B cell (primary cell): ENCODE measurements around the gene PRSS23. TPM values are rescaled to one million over a fixed set of nuclear protein-coding genes. Genes with fewer than 3 reads are reported as not detected.

Source experiments
- ATAC-seq: fragments of 200-7000 bp; cut with Tn5 transposase; one replicate; pipeline ENCODE4 v1.10.0; 2021; ENCODE audit warnings: low read depth, mild to moderate bottlenecking, moderate number of reproducible peaks, moderate library complexity
- CTCF ChIA-PET: fragments of 350-600 bp; sonication (Branson Sonifier 250); formaldehyde crosslinking; loops from one replicate; lab custom pipeline; 2021; ENCODE audit warnings: antibody characterized with exemption, inconsistent platforms; lab: Charles Lee
- POLR2A ChIA-PET: fragments of 350-600 bp; sonication (Branson Sonifier 250); formaldehyde crosslinking; loops from one replicate; lab custom pipeline; 2021; ENCODE audit warnings: antibody characterized with exemption; lab: Charles Lee
- DNase-seq: peaks from one replicate; pipeline ENCODE4 v3.0.0; 2013
- H2AFZ ChIP-seq: 2 replicates; pipeline ENCODE4 v1.6.1; 2012; ENCODE audit warnings: mild to moderate bottlenecking, low read depth, low read length; ENCODE audit not compliant: insufficient read depth, poor library complexity, severe bottlenecking
- H3K27ac ChIP-seq, 2 donors: 1 replicate in 1 of 2; 2 replicates in 1 of 2; pipeline ENCODE4 v1.5.1; 2012 to 2013; ENCODE audit warnings: low read length in 2 of 2, mild to moderate bottlenecking in 2 of 2, moderate library complexity in 1 of 2
- H3K27me3 ChIP-seq, 4 experiments: fragments of 200-600 bp in 1 of 4; sonication (generic) in 1 of 4; replicated peaks in 1 of 4; 1 replicate in 2 of 4; 2 replicates in 2 of 4; pipeline versions ENCODE4 v1.6.1 to v1.7.0; 2013 to 2016; ENCODE audit warnings: low read length in 3 of 4, mild to moderate bottlenecking in 2 of 4, mixed read lengths in 1 of 4, moderate library complexity in 1 of 4; ENCODE audit not compliant: insufficient read depth in 4 of 4, control insufficient read depth in 3 of 4; ENCODE audit errors: control extremely low read depth in 1 of 4
- H3K36me3 ChIP-seq, 2 experiments: replicated peaks in 1 of 2; 1 replicate in 1 of 2; 2 replicates in 1 of 2; pipeline versions ENCODE4 v1.6.1 to v1.7.1; 2013; ENCODE audit warnings: low read length in 1 of 2; ENCODE audit not compliant: insufficient read depth in 2 of 2, control insufficient read depth in 1 of 2; ENCODE audit errors: control extremely low read depth in 1 of 2, extremely low read depth in 1 of 2
- H3K4me1 ChIP-seq, 2 donors: fragments of 200-600 bp in 1 of 2; sonication (generic) in 1 of 2; 1 replicate in 1 of 2; 2 replicates in 1 of 2; pipeline versions ENCODE4 v1.5.1 to v1.6.1; 2013 to 2017; ENCODE audit warnings: low read length in 2 of 2; ENCODE audit not compliant: control insufficient read depth in 2 of 2, insufficient read depth in 2 of 2
- H3K4me2 ChIP-seq: replicated peaks from 2 replicates; pipeline ENCODE3; 2012; ENCODE audit warnings: mild to moderate bottlenecking, low read depth, low read length; ENCODE audit not compliant: poor library complexity, severe bottlenecking
- H3K4me3 ChIP-seq, 5 experiments: fragments of 200-600 bp in 1 of 5; sonication (generic) in 1 of 5; 1 replicate in 3 of 5; 2 replicates in 2 of 5; pipeline versions ENCODE4 v1.5.1 to v1.7.0; 2011 to 2016; ENCODE audit warnings: low read length in 4 of 5, mild to moderate bottlenecking in 4 of 5, low read depth in 2 of 5, control low read depth in 1 of 5, moderate library complexity in 1 of 5; ENCODE audit not compliant: insufficient read depth in 1 of 5; ENCODE audit errors: control extremely low read depth in 1 of 5, extremely low read depth in 1 of 5
- H3K79me2 ChIP-seq: fragments of 200-600 bp; sonication (generic); one replicate; pipeline ENCODE4 v1.6.0; 2016; ENCODE audit warnings: low read length; ENCODE audit not compliant: control insufficient read depth, insufficient read depth
- H3K9ac ChIP-seq: fragments of 200-600 bp; sonication (generic); 2 replicates; pipeline ENCODE4 v1.6.1; 2017; ENCODE audit warnings: mild to moderate bottlenecking, low read length, moderate library complexity
- H3K9me3 ChIP-seq, 3 donors: one replicate each; pipeline versions ENCODE4 v1.6.1 to v1.7.1; 2013; ENCODE audit warnings: low read length in 2 of 3; ENCODE audit not compliant: control insufficient read depth in 2 of 3, insufficient read depth in 1 of 3; ENCODE audit errors: control extremely low read depth in 1 of 3
- H4K20me1 ChIP-seq: 2 replicates; pipeline ENCODE4 v1.6.0; 2012; ENCODE audit warnings: mild to moderate bottlenecking, low read length; ENCODE audit not compliant: insufficient read depth, control insufficient read depth, poor library complexity, severe bottlenecking
- H3K27ac Mint-ChIP-seq: one replicate; pipeline ENCODE4 v1.8.0; 2021; ENCODE audit warnings: mixed read lengths
- H3K27me3 Mint-ChIP-seq: one replicate; pipeline ENCODE4 v1.8.0; 2021; ENCODE audit warnings: mixed read lengths
- H3K4me1 Mint-ChIP-seq: one replicate; pipeline ENCODE4 v1.8.0; 2021; ENCODE audit warnings: mixed read lengths
- H3K4me3 Mint-ChIP-seq: one replicate; pipeline ENCODE4 v1.8.0; 2021; ENCODE audit warnings: mixed read lengths
- H3K9me3 Mint-ChIP-seq: one replicate; pipeline ENCODE4 v1.8.0; 2022; ENCODE audit warnings: mixed read lengths; ENCODE audit not compliant: insufficient read depth
- CTCF ChIP-seq: fragments of 200-600 bp; IDR thresholded peaks from one replicate; pipeline ENCODE4 v1.8.0; 2022; ENCODE audit warnings: antibody characterized with exemption, mild to moderate bottlenecking
- EZH2 ChIP-seq: IDR thresholded peaks from 2 replicates; pipeline ENCODE4 v1.6.1; 2012; ENCODE audit warnings: borderline replicate concordance, low read depth, mild to moderate bottlenecking, moderate library complexity, low read length; ENCODE audit not compliant: insufficient read depth, poor library complexity, severe bottlenecking
- WGBS: methylation state at CpG from one replicate; pipeline ENCODE4 v1.1.5; 2013; ENCODE audit warnings: missing lambda C conversion rate; ENCODE audit not compliant: insufficient coverage; 5-methylcytosine and 5-hydroxymethylcytosine counted together
- intact Hi-C: fragments of 100-400 bp; cut with micrococcal nuclease; formaldehyde crosslinking; loops from one replicate; pipeline ENCODE4 v1.10.0; 2022
- polyA plus RNA-seq: library from polyadenylated mRNA; depleted of rRNA; stranded (reverse); fragments of >200 nt; gene quantifications from 2 replicates; pipeline ENCODE4 v1.2.3, GENCODE V29; 2012
- total RNA-seq, 2 donors: library from RNA; stranded (reverse); fragments of 120-200 nt in 1 of 2; gene quantifications; 1 replicate in 1 of 2; 2 replicates in 1 of 2; pipeline versions ENCODE4 v1.2.3 to v1.2.4, GENCODE V29; 2013 to 2022

Gene PRSS23
- total and polyA plus RNA-seq, 2 donors (not counting 1 experiment from before 2014, with no cell fraction given): 0.03 TPM; not detected in 1

- peaks cover 47% of the 10 kb centered on the region for H3K27me3 Mint-ChIP-seq
- peaks cover 8% of the 10 kb centered on the region in 2 donors for H3K4me1 ChIP-seq
- no peaks in the 10 kb centered on the region for H3K9me3 ChIP-seq
- no peaks in the 10 kb centered on the region for H3K79me2 ChIP-seq
- POLR2A ChIA-PET: no interaction called here
- no CpG with 5 or more reads among the region's 5 CpGs for WGBS
- H3K27ac ChIP-seq: no peak overlapping the region
- H3K4me3 Mint-ChIP-seq: no peak overlapping the region
- H3K27me3 ChIP-seq: peaks cover 0 to 27% (median 14%) of the 10 kb centered on the region in 4 experiments
- DNase-seq (no peak), ATAC-seq (no peak)
- H3K27ac Mint-ChIP-seq: no peak overlapping the region
- peaks cover 12% of the 10 kb centered on the region for H3K4me1 Mint-ChIP-seq
- H3K4me3 ChIP-seq: no peak overlapping the region
- no peak overlapping the region for H3K9ac ChIP-seq
- no peak for TF ChIP-seq CTCF
- TF ChIP-seq EZH2: no peak
- no peaks in the 10 kb centered on the region for H4K20me1 ChIP-seq
- CTCF ChIA-PET: interaction anchor here (0.9 to 1.0 kb wide), 3 partner anchors 14 to 949 kb away, joined by 3 read pairs; no protein-coding TSS in a partner anchor
- no peak overlapping the region for H2AFZ ChIP-seq
- no peaks in the 10 kb centered on the region for H3K9me3 Mint-ChIP-seq
- intact Hi-C loops: no loop called here
- no peaks in the 10 kb centered on the region for H3K36me3 ChIP-seq
- H3K4me2 ChIP-seq: no peak overlapping the region
Measured at GRCh38 chr11:86803136-86804045, 3.0 kb downstream of the PRSS23 start.

GRCh38 chr11:86804951-86805350 lies 4.6 kb downstream of the PRSS23 start:
- no peak overlapping the region for H3K4me2 ChIP-seq
- peaks cover 6% of the 10 kb centered on the region for H3K4me1 Mint-ChIP-seq

More at GRCh38 chr11:86804951-86805350, 4.6 kb downstream of the PRSS23 start:
- Histone ChIP-seq H2AFZ (no peak overlapping the region), H3K27ac (no peak overlapping the region), H3K27me3 (peaks cover 0 to 19% (median 14%) of the 10 kb centered on the region in 4 experiments), H3K9ac (no peak overlapping the region), H3K79me2 (no peaks in the 10 kb centered on the region), H3K9me3 (no peaks in the 10 kb centered on the region), H4K20me1 (no peaks in the 10 kb centered on the region), H3K4me1 (peaks cover 4 to 7% of the 10 kb centered on the region in 2 donors), H3K4me3 (no peak overlapping the region), H3K36me3 (no peaks in the 10 kb centered on the region)
- no peak for TF ChIP-seq EZH2
- TF ChIP-seq CTCF: no peak
- CTCF ChIA-PET: interaction anchor here (0.6 to 1.6 kb wide), 2 partner anchors 11 to 16 kb away, joined by 3 to 4 read pairs; no protein-coding TSS in a partner anchor
- intact Hi-C loops: no loop called here
- Mint-ChIP-seq H3K27ac (no peak overlapping the region), H3K27me3 (peaks cover 44% of the 10 kb centered on the region), H3K9me3 (no peaks in the 10 kb centered on the region), H3K4me3 (no peak overlapping the region)
- ATAC-seq (no peak), DNase-seq (no peak)
- POLR2A ChIA-PET: no interaction called here
- WGBS: 100% methylated on average over 2 of the region's 4 CpGs
